Stimulated activated effector memory CD8-positive, alpha-beta T cell treated with anti-CD3 and anti-CD28 coated beads, Interleukin-12 subunit alpha, Interleukin-12 subunit beta, amount 100 ng/mL, for 72 hours (primary cell): ENCODE results near the gene RPL38.

Source experiments
- ATAC-seq: fragments of 150-1000 bp; cut with Tn5 transposase; 2 replicates; pipeline ENCODE4 v1.10.0; 2021
- DNase-seq, 2 donors: peaks; one replicate each; pipeline ENCODE4 v3.0.0; 2021 to 2022; ENCODE audit warnings: low spot score in 2 of 2
- H3K27ac Mint-ChIP-seq: one replicate; pipeline ENCODE4 v1.8.0; 2022; ENCODE audit warnings: mild to moderate bottlenecking, mixed read lengths
- H3K36me3 Mint-ChIP-seq: one replicate; pipeline ENCODE4 v1.8.0; 2022; ENCODE audit warnings: mild to moderate bottlenecking, mixed read lengths
- H3K4me1 Mint-ChIP-seq: one replicate; pipeline ENCODE4 v1.8.0; 2022; ENCODE audit warnings: mixed read lengths
- H3K4me3 Mint-ChIP-seq: one replicate; pipeline ENCODE4 v1.8.0; 2022; ENCODE audit warnings: mild to moderate bottlenecking, mixed read lengths
- H3K9me3 Mint-ChIP-seq: one replicate; pipeline ENCODE4 v1.8.0; 2022; ENCODE audit warnings: mixed read lengths

RPL38 gene

DNA sequence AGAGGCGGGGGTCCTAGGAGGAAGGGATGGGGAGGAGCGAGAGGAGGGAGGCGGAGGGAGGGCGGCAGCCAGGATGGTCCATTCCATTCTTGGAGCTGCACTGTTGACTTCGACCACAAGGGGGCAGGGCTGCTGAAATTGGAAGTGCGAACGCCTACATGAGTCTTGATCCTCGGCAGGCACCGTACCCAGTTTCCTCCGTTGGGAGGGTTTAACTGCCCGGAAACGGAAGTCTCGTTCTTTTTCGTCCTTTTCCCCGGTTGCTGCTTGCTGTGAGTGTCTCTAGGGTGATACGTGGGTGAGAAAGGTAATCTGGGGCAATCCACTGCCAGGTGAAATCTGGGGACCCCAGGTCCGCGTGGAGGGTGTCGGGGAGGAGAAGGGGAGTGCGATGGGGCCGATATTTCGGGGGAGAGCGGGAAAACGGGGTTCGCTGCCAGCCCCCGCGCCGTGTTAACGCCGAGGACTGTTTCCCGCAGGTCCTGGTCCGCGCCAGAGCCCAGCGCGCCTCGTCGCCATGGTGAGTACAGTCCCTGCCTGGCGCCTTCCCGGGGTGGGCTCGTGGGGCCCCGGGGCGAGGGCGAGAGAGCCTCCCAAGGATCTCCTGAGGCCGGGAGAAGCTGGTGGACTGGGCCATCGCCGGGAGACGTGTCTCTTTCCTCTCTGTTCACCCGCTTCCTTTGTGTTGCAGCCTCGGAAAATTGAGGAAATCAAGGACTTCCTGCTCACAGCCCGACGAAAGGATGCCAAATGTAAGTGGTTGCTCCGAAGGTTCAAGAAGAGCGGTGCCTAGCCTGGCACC lies at the start of gene RPL38:
Gene RPL38 (plus strand): TSS at position 240 of the 802 bp plus-strand sequence. CDS start 278 bp downstream, at position 518.
- H3K4me1 Mint-ChIP-seq = peaks cover 43% of the 10 kb centered on the region
- peak; percentile 92 for ATAC-seq
- peak within 1 kb of the TSS; percentile 99 for H3K27ac Mint-ChIP-seq
- DNase-seq = peak; percentile 94 to 99
- H3K9me3 Mint-ChIP-seq = no peaks in the 10 kb centered on the region
- peaks cover 62% of the 10 kb centered on the region for H3K36me3 Mint-ChIP-seq
- H3K4me3 Mint-ChIP-seq = peak within 1 kb of the TSS; percentile 96

DNA sequence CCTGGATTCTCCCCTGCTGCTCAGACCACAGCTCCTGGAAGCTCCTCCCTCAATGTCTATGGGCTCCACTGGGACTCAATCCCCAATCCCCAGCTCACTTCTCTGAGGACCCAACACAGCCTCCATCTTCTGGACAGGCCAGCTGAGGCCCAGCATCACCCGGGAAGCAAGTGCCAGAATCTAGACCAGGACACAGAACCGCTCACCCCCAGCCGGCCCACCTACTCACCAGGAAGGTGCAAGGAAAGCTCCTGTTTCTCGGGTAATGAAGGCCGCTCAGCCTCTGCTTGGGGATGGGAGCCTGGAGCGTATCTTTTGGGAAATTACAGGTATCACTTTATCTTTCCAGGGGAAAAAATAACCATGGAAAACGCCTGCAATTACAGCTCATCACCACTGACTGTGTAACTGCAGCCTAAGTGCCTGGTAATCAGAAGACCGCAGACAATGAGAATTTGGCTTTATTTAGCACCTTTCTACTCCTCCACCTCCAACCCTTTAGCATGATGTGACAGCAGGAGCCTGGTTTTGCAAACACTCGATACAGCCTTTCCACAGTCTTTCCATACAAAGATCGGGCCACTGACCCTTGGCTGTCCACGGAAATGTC lies 49.6 kb upstream of the RPL38 start:
- H3K4me3 Mint-ChIP-seq = no peak overlapping the region
- no peaks in the 10 kb centered on the region for H3K4me1 Mint-ChIP-seq
- no peak overlapping the region for H3K27ac Mint-ChIP-seq
- ATAC-seq = no peak
- H3K9me3 Mint-ChIP-seq = no peaks in the 10 kb centered on the region
- DNase-seq = no peak
- H3K36me3 Mint-ChIP-seq = no peaks in the 10 kb centered on the region

GRCh38 chr17:74156878-74157277 lies 46.6 kb upstream of the RPL38 start:
- no peaks in the 10 kb centered on the region for H3K4me1 Mint-ChIP-seq
- no peak overlapping the region for H3K27ac Mint-ChIP-seq

DNA sequence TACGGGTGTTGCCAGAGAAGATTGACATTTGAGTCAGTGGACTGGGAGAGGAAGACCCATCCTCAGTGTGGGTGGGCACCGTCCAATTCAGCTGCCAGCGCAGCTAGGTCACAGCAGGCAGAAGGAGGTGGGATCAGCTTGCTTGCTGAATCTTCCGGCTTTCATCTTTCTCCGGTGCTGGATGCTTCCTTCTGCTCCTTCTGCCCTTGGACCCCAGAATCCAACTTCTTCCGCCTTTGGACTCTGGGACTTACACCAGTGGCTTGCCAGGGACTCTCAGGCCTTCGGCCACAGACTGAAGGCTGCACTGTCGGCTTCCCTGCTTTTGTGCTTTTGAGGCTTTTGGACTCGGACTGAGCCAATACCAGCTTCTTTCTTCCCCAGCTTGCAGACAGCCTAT lies 46.1 kb upstream of the RPL38 start:
- Mint-ChIP-seq H3K36me3 (no peaks in the 10 kb centered on the region), H3K4me3 (no peak overlapping the region), H3K9me3 (no peaks in the 10 kb centered on the region), H3K27ac (no peak overlapping the region), H3K4me1 (no peaks in the 10 kb centered on the region)
- DNase-seq = no peak
- no peak for ATAC-seq

More at GRCh38 chr17:74156878-74157277, 46.6 kb upstream of the RPL38 start:
- no peaks in the 10 kb centered on the region for H3K36me3 Mint-ChIP-seq
- DNase-seq (no peak), ATAC-seq (no peak)
- H3K9me3 Mint-ChIP-seq = no peaks in the 10 kb centered on the region
- no peak overlapping the region for H3K4me3 Mint-ChIP-seq

- ATAC-seq (no peak), DNase-seq (no peak)
- Mint-ChIP-seq H3K4me1 (no peaks in the 10 kb centered on the region), H3K36me3 (no peaks in the 10 kb centered on the region), H3K9me3 (no peaks in the 10 kb centered on the region), H3K4me3 (no peak overlapping the region), H3K27ac (no peak overlapping the region)
These were observed 44.7 kb upstream of the RPL38 start for GRCh38 chr17:74158761-74159160.

- Mint-ChIP-seq H3K4me3 (no peak overlapping the region), H3K9me3 (no peaks in the 10 kb centered on the region), H3K36me3 (no peaks in the 10 kb centered on the region), H3K4me1 (no peaks in the 10 kb centered on the region), H3K27ac (no peak overlapping the region)
- ATAC-seq (no peak), DNase-seq (no peak)
These were observed 44.1 kb upstream of the RPL38 start for GRCh38 chr17:74159226-74159840.

DNA sequence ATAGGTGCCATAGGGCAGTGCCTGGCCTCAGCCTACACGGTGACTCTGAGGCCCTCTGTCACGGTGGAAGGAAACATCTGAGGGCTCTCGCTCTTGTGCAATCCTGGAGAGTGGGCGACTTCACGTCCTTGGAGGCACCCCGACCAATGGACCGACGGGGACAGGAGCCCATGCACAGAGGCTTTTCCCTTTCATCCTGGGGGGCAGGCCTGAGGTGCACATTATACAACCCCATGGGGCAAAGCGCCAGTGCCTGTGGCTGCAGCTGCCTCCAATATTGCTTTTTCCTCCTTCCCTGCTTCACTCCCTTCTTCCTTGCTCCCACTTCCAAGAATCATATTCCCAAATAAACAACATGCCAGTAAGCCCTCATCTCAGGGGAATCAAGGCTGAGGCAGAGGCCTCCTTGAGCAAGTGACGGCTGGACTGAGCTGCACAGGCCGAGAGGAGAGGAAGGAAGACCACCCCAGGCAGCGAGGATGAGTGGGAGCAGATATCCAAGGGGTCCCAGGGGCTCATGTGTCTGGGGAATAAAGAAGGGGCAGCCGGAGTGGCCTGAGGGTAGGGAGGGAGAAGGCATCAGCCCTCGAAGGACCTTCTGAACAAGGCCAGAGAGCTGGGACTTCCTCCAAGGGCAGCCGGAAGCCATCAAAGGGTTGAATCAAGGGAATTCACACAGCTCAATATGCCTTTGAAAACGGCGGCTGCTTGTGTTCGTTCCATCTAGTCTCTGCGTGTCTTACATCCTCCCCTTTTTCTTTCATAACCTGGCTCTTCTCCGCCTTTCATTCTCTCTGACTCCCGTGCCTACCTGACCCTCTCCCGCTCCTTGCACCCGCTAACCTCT lies 42.6 kb upstream of the RPL38 start:
- DNase-seq = no peak

DNA sequence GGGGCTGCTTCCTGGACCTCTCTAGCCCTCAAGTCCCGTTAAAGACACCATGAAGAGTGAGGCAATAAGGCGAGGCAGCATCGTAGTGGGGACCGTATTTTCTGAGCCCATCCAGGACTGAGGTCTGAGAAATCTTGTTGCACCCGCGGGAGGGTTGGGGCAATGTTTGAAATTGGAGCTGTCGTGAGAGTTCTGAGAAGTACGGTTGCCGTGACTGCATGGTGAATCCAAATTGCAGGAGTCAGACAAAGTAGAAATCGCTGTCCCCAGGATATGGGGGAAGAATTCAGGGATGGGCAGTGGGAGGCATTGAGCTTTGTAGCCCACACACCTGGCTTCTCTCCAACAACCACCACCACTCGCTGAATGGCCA lies 42.0 kb upstream of the RPL38 start:
- H3K4me1 Mint-ChIP-seq = no peaks in the 10 kb centered on the region
- H3K9me3 Mint-ChIP-seq = no peaks in the 10 kb centered on the region
- no peaks in the 10 kb centered on the region for H3K36me3 Mint-ChIP-seq
- no peak for DNase-seq
- no peak overlapping the region for H3K4me3 Mint-ChIP-seq
- ATAC-seq = no peak
- H3K27ac Mint-ChIP-seq = no peak overlapping the region

More for the DNA sequence above, 42.6 kb upstream of the RPL38 start:
- H3K9me3 Mint-ChIP-seq = no peaks in the 10 kb centered on the region
- no peak for ATAC-seq
- H3K4me3 Mint-ChIP-seq = no peak overlapping the region
- H3K4me1 Mint-ChIP-seq = no peaks in the 10 kb centered on the region
- no peaks in the 10 kb centered on the region for H3K36me3 Mint-ChIP-seq
- H3K27ac Mint-ChIP-seq = no peak overlapping the region

DNA sequence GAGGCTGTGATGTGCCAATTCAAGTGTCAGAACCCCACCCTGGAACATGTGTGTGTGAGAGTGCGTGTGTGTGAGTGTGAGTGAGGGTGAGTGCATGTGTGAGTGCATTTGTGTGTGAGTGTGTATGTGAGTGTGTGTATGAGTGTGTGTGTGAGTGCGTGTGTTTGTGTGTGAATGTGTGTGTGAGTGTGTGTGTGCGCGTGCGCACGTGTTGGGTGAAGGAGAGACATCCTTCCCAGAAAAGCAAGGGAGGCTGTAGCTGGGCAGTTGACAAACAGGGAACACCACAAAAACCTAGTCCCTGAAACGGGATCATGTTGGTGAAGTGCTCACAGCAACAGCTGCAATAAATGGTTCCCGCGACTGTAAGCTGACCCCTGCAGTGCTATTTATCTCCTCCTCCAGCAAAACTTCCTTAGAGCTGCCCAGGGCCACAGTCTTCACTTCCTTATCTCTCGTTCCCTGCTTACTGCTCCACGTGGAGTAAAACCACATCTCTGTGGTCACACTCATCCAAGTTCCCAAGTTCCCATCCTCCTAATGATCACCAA lies 40.1 kb upstream of the RPL38 start:
- Mint-ChIP-seq H3K4me1 (no peaks in the 10 kb centered on the region), H3K9me3 (no peaks in the 10 kb centered on the region), H3K4me3 (no peak overlapping the region), H3K27ac (no peak overlapping the region), H3K36me3 (no peaks in the 10 kb centered on the region)
- ATAC-seq = no peak
- DNase-seq = no peak

GRCh38 chr17:74163836-74164235 lies 39.6 kb upstream of the RPL38 start:
- ATAC-seq (no peak), DNase-seq (no peak)
- H3K4me1 Mint-ChIP-seq = no peaks in the 10 kb centered on the region
- no peak overlapping the region for H3K4me3 Mint-ChIP-seq
- no peaks in the 10 kb centered on the region for H3K36me3 Mint-ChIP-seq
- no peaks in the 10 kb centered on the region for H3K9me3 Mint-ChIP-seq
- no peak overlapping the region for H3K27ac Mint-ChIP-seq

GRCh38 chr17:74164446-74165045 lies 38.9 kb upstream of the RPL38 start:
- Mint-ChIP-seq H3K4me3 (no peak overlapping the region), H3K27ac (no peak overlapping the region), H3K36me3 (no peaks in the 10 kb centered on the region), H3K9me3 (no peaks in the 10 kb centered on the region), H3K4me1 (no peaks in the 10 kb centered on the region)
- DNase-seq = no peak
- ATAC-seq = no peak

DNA sequence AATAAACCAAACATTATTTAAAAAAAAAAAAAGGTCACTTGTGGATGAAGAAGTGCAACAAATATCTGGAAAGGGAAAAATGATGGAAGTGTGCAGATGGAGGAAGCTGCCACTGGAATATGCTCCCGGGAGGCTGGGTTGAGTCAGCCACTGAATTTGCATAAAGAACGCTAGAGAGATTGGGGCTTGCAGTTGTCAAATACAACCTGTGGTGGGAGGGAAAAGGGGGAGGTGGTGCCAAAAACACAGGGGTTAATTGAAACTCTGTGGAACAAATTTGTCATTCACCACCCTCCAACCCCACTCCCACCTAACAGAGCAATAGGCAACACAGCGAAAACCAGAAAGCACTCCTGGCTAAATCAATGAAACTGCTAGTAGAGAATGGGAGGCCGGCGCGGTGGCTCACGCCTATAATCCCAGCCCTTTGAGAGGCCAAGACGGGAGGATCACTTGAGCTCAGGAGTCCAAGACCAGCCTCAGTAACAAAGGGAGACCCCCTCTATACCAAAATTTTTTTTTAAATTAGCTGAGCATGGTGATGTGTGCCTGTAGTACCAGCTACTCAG lies 37.6 kb upstream of the RPL38 start:
- DNase-seq (no peak), ATAC-seq (no peak)
- no peaks in the 10 kb centered on the region for H3K4me1 Mint-ChIP-seq
- no peak overlapping the region for H3K27ac Mint-ChIP-seq
- no peaks in the 10 kb centered on the region for H3K36me3 Mint-ChIP-seq
- no peak overlapping the region for H3K4me3 Mint-ChIP-seq
- no peaks in the 10 kb centered on the region for H3K9me3 Mint-ChIP-seq

GRCh38 chr17:74170924-74171323 lies 32.6 kb upstream of the RPL38 start:
- ATAC-seq (no peak), DNase-seq (no peak)
- H3K4me1 Mint-ChIP-seq = no peaks in the 10 kb centered on the region
- no peaks in the 10 kb centered on the region for H3K36me3 Mint-ChIP-seq
- H3K27ac Mint-ChIP-seq = no peak overlapping the region
- H3K9me3 Mint-ChIP-seq = no peaks in the 10 kb centered on the region
- H3K4me3 Mint-ChIP-seq = no peak overlapping the region

GRCh38 chr17:74172700-74173099 lies 30.8 kb upstream of the RPL38 start:
- Mint-ChIP-seq H3K4me1 (no peaks in the 10 kb centered on the region), H3K36me3 (no peaks in the 10 kb centered on the region)

More at GRCh38 chr17:74172700-74173099, 30.8 kb upstream of the RPL38 start:
- Mint-ChIP-seq H3K27ac (no peak overlapping the region), H3K4me3 (no peak overlapping the region), H3K9me3 (no peaks in the 10 kb centered on the region)
- no peak for ATAC-seq
- DNase-seq = no peak
